Activated naive CD4-positive, alpha-beta T cell treated with anti-CD3 and anti-CD28 coated beads for 36 hours (primary cell): ENCODE measurements around the gene CDH13. TPM values are rescaled to one million over a fixed set of nuclear protein-coding genes. Genes with fewer than 3 reads are reported as not detected.

Experiments used
- CTCF ChIA-PET: fragments of 350-600 bp; sonication (Branson Sonifier 250); formaldehyde crosslinking; loops from one replicate; lab custom pipeline; 2021; ENCODE audit warnings: antibody characterized with exemption; lab: Charles Lee
- DNase-seq: peaks from one replicate; pipeline ENCODE4 v3.0.0-alpha.2; 2020
- H3K27ac Mint-ChIP-seq: one replicate; pipeline ENCODE4 v1.8.0; 2021; ENCODE audit warnings: mild to moderate bottlenecking, mixed read lengths
- H3K27me3 Mint-ChIP-seq: one replicate; pipeline ENCODE4 v1.8.0; 2021; ENCODE audit warnings: low read depth, mixed read lengths
- H3K36me3 Mint-ChIP-seq: one replicate; pipeline ENCODE4 v1.8.0; 2021; ENCODE audit warnings: low read depth, mixed read lengths
- H3K4me1 Mint-ChIP-seq: one replicate; pipeline ENCODE4 v1.8.0; 2021; ENCODE audit warnings: low read depth, mixed read lengths
- H3K4me3 Mint-ChIP-seq: one replicate; pipeline ENCODE4 v1.8.0; 2021; ENCODE audit warnings: mild to moderate bottlenecking, moderate library complexity, mixed read lengths
- H3K9me3 Mint-ChIP-seq: one replicate; pipeline ENCODE4 v1.8.0; 2021; ENCODE audit warnings: mixed read lengths
- intact Hi-C: fragments of 100-400 bp; cut with micrococcal nuclease; formaldehyde crosslinking; loops from one replicate; pipeline ENCODE4 v1.15.1; 2023
- total RNA-seq, 2 experiments: library from RNA; stranded (reverse); gene quantifications; one replicate each; pipeline ENCODE4 v1.2.3, GENCODE V29; 2021

Gene CDH13
- total RNA-seq, 2 experiments from 2014 or later = not detected

DNA sequence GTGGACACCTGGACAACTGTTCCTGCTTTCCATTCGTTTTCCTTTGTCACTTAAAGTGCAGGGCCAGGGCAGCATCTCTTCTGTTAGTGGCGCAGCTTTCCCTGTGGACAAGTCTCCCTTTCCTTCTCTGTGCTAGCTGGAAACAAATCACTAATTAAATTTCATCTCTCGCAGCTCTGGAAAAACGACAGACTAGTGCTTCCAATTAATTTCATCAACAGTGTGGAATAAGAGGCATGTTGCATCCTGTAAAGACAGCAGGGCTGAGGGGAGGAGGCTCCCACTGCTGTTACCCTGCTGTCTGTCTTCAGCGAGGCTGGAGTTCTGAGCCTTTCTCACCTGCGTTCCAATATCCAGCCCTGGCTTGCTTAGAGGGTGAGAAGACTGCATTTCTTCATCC, 828.9 kb downstream of the CDH13 start:
- CTCF ChIA-PET = interaction anchor here (1.2 kb wide), 1 partner anchor 11 kb away, joined by 4 read pairs; no protein-coding TSS in a partner anchor
- Mint-ChIP-seq H3K4me3 (no peak overlapping the region), H3K27me3 (no peaks in the 10 kb centered on the region), H3K4me1 (no peaks in the 10 kb centered on the region), H3K36me3 (no peaks in the 10 kb centered on the region), H3K27ac (no peak overlapping the region), H3K9me3 (no peaks in the 10 kb centered on the region)
- no peak for DNase-seq
- intact Hi-C loops = no loop called here

DNA sequence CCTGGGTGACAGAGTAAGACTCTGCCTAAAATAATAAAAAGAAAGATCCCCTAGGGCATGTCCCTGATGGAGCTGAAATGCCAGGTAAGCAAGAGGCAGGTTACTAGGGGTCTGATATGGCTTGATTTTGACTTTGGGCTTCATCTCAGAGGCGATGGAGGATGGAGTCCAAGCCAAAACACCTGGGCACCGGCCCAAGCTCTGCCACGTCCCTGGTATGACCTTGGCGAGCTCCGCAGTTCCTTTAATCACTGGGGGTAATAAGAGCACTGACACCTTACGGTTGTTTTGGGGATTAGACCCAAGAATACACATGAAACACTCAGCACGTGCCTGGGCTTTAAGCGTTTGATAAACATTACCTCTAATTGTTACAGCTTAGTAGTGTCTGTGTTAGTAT, 830.2 kb downstream of the CDH13 start:
- Mint-ChIP-seq H3K27ac (no peak overlapping the region), H3K27me3 (no peaks in the 10 kb centered on the region), H3K4me3 (no peak overlapping the region), H3K9me3 (no peaks in the 10 kb centered on the region), H3K4me1 (no peaks in the 10 kb centered on the region), H3K36me3 (no peaks in the 10 kb centered on the region)
- intact Hi-C loops = no loop called here
- CTCF ChIA-PET = interaction anchor here (1.2 to 1.5 kb wide), 2 partner anchors 9 to 12 kb away, joined by 3 to 4 read pairs; no protein-coding TSS in a partner anchor
- no peak for DNase-seq

DNA sequence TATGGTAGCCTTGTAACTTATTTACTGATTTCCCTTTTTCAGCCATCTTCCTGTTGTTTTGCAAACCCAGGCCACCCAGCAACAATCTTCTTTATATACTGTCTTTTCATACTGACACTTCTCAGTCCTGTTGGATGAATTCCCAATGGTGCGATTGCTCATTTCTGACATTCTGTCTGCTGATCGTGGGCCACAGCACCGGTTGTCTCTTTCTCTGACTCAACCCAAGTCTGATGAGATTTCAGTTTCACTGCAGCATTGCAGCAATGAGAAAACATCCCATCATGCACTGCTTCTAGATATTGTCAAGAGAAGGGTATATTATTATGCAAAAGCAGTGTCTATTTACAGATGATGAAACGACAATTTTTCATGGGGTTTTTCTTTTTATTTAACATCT, 831.8 kb downstream of the CDH13 start:
- H3K36me3 Mint-ChIP-seq = no peaks in the 10 kb centered on the region
- no peaks in the 10 kb centered on the region for H3K27me3 Mint-ChIP-seq
- no peak overlapping the region for H3K4me3 Mint-ChIP-seq
- no peaks in the 10 kb centered on the region for H3K9me3 Mint-ChIP-seq
- CTCF ChIA-PET = no interaction called here
- intact Hi-C loops = no loop called here
- no peak overlapping the region for H3K27ac Mint-ChIP-seq
- no peaks in the 10 kb centered on the region for H3K4me1 Mint-ChIP-seq
- DNase-seq = peak; percentile 17

DNA sequence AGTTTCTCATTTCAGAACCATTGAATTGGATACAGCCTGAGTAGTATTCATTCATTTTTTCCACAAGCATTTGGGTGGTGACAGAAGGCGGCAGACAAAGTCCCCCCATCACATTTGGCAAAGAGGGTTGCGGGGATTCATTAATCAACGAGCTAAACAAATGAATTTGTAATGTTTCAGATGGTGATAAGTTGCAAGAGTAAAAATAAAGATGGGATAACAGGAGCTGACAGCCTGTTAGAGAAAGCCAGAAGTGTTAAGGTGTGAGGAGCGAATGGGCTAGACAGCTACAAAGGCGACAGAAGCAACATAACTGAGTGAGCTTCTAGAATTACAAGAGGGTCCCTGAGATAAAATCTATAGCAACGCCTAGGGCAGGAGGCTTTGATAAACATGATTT, 838.2 kb downstream of the CDH13 start:
- intact Hi-C loops = no loop called here

DNA sequence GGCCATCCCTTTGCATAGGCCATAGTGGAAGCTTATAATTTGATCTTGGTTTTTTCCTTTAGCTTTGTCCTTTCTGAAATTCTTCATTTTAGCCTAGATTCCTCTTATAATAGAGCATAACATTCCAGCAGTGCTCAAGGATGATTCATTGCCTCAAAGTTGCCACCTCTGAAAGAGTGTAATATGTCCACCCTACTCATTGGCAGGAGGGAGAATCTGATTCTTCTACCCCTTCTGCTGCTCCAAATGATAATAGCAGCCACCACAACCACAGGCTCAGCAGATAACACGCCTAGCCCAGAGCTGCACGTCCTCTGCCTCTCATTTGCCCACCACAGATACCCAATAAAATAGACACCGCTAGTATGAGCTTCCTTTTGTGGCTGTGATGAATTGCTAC, 843.6 kb downstream of the CDH13 start:
- Mint-ChIP-seq H3K27ac (no peak overlapping the region), H3K4me3 (no peak overlapping the region), H3K4me1 (no peaks in the 10 kb centered on the region), H3K9me3 (no peaks in the 10 kb centered on the region), H3K36me3 (no peaks in the 10 kb centered on the region), H3K27me3 (no peaks in the 10 kb centered on the region)
- CTCF ChIA-PET = no interaction called here
- intact Hi-C loops = no loop called here
- no peak for DNase-seq

More for the DNA sequence above, 838.2 kb downstream of the CDH13 start:
- CTCF ChIA-PET = interaction anchor here (0.5 kb wide), 1 partner anchor 1439 kb away, joined by 3 read pairs; no protein-coding TSS in a partner anchor
- no peak overlapping the region for H3K27ac Mint-ChIP-seq
- H3K36me3 Mint-ChIP-seq = no peaks in the 10 kb centered on the region
- no peak for DNase-seq
- H3K9me3 Mint-ChIP-seq = no peaks in the 10 kb centered on the region
- no peaks in the 10 kb centered on the region for H3K4me1 Mint-ChIP-seq
- H3K4me3 Mint-ChIP-seq = no peak overlapping the region
- no peaks in the 10 kb centered on the region for H3K27me3 Mint-ChIP-seq

DNA sequence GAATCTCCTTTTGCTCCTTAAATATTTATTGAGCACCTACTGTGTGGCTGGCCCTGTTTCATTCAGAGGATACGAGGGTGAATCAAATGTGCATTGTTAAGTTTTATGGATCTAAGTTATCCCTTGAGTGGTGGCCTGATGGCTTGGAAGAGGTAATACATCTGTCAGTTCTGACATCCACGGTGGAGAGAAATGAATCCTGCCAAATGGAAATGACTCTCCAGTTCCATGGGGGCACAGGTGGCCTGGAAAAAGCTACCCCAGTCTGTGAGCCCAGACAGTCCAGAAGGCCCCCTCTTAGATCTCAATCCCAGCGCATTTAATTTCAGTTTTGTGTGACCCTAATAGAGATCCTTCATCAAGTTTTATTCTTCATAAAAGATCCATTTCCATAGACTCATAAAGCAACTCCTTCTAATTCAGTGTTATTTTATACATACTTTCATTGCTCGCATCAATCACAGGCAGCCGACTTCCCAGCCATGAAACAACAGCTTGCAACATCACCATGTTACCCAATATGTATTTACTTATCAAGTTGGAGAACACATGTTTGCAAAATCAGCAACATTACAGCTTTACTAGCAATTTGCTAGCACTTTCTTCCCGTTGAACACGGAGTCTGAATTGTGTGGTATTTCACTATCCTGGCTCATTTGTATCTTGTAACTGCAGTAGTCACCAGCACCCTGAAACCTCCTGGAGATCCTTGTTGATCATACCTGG, 846.2 kb downstream of the CDH13 start:
- H3K36me3 Mint-ChIP-seq = no peaks in the 10 kb centered on the region
- CTCF ChIA-PET = no interaction called here
- intact Hi-C loops = no loop called here
- H3K27ac Mint-ChIP-seq = no peak overlapping the region
- H3K9me3 Mint-ChIP-seq = no peaks in the 10 kb centered on the region
- DNase-seq = no peak
- no peaks in the 10 kb centered on the region for H3K4me1 Mint-ChIP-seq
- no peak overlapping the region for H3K4me3 Mint-ChIP-seq
- no peaks in the 10 kb centered on the region for H3K27me3 Mint-ChIP-seq

DNA sequence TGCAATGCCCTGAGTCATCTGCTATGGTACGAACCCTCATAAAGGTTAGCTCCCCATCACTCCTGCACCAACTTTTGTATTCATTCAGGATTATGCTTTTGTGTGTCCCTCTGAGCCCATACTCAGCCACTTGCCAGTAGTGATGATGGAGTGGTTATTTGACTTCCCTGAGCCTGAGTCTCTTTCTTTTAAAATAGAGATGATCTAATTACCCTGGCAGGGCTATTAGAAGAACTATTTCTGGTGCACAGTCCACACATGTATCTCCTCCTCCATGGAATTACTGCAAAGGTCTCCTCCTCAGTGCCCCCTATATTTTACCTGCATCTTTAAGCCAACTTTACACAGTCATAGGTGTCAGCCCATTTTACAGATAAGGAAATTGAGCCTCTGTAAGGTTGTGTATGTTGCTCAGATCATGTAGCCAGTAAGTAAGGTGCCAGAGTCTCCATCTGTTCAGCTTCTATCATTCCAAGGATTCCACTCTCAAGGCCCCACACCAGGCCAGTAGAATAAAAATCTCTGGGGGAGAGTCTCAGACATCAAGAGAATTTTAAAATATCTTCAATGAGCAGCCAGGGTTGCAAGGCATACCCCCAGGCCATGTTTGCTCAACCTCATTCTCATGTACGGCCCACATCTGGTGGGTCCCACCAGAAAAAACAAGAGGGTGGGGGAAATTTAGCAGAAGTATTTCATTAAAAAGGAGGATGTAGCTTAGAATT, 847.3 kb downstream of the CDH13 start:
- Mint-ChIP-seq H3K27me3 (no peaks in the 10 kb centered on the region), H3K4me1 (no peaks in the 10 kb centered on the region), H3K27ac (no peak overlapping the region), H3K9me3 (no peaks in the 10 kb centered on the region), H3K4me3 (no peak overlapping the region), H3K36me3 (no peaks in the 10 kb centered on the region)
- DNase-seq = no peak
- intact Hi-C loops = no loop called here
- CTCF ChIA-PET = no interaction called here

DNA sequence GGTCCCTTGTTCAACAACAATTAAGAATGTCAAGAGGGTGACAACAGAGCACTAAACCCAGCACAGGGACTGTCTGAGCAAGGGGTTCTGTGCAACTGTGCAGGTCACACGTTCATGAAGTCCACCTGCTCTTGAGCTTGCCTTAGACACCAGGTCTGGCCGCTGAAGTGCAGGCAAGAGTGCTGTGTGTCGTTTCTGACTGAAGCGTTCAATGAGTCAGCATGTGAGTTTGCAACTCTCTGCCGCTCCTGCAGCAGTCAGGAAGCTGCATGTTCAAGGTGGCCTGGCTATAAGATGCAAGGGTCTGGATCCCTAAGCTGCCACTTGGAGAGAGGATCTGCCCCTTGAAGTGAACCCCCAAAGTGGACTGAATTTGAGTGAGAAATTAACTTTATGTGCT, 848.3 kb downstream of the CDH13 start:
- H3K27ac Mint-ChIP-seq = no peak overlapping the region
- no peaks in the 10 kb centered on the region for H3K36me3 Mint-ChIP-seq
- H3K9me3 Mint-ChIP-seq = no peaks in the 10 kb centered on the region
- H3K4me1 Mint-ChIP-seq = no peaks in the 10 kb centered on the region
- no peak for DNase-seq
- CTCF ChIA-PET = no interaction called here
- intact Hi-C loops = no loop called here
- H3K27me3 Mint-ChIP-seq = no peaks in the 10 kb centered on the region
- no peak overlapping the region for H3K4me3 Mint-ChIP-seq

DNA sequence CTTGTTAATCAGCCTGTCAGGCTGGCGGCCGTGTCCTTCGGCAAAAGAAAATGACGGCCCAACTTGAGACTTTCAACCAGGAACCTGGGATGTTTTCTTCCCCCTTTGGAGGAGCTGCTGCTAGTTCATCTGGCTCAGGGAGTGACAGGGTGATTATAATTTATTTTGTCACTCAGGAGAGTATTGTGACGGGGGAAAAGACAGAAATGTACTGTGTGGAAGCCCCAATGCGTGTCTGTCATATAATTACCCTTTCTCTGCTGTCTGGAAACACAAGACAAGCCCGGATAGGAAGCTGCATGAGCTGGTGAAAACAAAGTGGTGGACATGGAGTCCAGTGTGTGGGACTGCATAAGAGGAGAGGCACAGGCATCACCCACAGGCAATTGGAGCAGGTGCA, 854.8 kb downstream of the CDH13 start:
- intact Hi-C loops = no loop called here

DNA sequence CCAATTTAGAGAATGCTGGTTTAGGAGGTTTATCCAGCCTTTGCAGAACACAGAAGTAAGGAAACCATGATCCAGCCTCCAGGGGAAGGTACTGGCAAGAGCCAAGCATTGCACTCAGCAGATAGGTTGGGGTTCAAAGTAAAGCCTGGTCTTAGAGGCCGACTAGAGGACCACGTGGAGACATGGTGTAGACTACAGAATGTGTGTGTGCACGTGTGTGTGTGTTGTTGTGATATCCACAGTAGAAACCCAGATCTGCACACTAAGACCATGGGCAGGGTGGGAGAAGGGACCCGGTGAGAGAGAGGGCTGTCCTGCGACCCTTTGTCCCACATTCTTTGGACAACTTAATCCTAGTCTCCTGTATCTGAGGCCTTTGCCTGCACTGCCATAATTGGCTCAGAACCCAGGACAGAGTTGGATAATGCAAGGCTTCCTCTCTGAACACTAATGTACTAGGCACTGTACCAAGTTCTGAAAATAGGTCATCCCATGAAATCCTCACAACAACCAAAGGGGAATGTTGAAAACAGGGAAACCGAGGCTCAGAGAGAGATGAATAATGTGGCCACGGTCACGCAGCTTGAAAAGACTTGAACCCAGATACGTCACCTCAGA, 855.9 kb downstream of the CDH13 start:
- CTCF ChIA-PET = no interaction called here
- Mint-ChIP-seq H3K9me3 (no peaks in the 10 kb centered on the region), H3K36me3 (no peaks in the 10 kb centered on the region), H3K27me3 (no peaks in the 10 kb centered on the region), H3K27ac (no peak overlapping the region), H3K4me1 (no peaks in the 10 kb centered on the region), H3K4me3 (no peak overlapping the region)
- intact Hi-C loops = no loop called here
- DNase-seq = no peak

More for the DNA sequence above, 854.8 kb downstream of the CDH13 start:
- H3K27me3 Mint-ChIP-seq = no peaks in the 10 kb centered on the region
- no peaks in the 10 kb centered on the region for H3K36me3 Mint-ChIP-seq
- CTCF ChIA-PET = no interaction called here
- no peaks in the 10 kb centered on the region for H3K9me3 Mint-ChIP-seq
- H3K4me1 Mint-ChIP-seq = no peaks in the 10 kb centered on the region
- no peak overlapping the region for H3K27ac Mint-ChIP-seq
- no peak overlapping the region for H3K4me3 Mint-ChIP-seq
- no peak for DNase-seq

DNA sequence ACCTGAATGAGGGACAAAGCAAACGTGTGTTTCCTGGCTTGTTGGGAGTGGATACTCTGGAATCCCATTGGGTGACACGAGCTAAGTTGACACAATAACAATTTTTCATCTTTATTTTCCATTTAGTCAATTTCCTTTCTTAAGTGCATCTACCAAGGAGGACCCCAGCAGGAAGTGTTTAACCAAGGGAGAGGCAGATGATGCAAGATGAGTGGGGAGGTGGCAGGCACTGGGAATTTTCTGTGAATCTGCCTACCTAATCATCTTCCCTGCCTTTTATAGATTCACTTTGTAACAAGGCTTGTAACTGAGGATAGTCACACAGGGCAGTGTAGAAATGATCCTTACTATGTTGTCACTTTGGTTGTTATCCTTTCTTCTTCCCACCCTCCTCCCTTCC, 863.3 kb downstream of the CDH13 start:
- Mint-ChIP-seq H3K27me3 (no peaks in the 10 kb centered on the region), H3K27ac (no peak overlapping the region)
- CTCF ChIA-PET = no interaction called here

DNA sequence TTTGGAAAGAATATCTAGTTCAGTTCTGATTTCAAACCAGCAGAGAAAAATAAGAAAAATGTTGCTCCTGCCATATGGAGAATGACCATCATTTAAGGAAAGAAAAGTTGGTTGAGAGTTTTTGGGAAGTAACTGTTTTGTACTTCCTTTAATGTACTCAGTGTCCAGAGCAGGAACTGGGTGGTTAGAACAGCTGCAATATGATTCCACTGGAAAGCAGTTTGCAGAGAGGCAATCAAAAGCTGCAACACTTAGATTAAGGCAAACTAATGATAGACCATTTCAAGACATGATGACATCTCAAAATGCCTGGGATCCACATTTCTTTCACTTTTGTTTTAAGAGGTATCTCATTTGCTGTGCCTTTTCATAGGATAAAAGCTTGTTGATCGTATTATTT, 867.7 kb downstream of the CDH13 start:
- no peak overlapping the region for H3K4me3 Mint-ChIP-seq
- no peak for DNase-seq
- H3K27me3 Mint-ChIP-seq = no peaks in the 10 kb centered on the region
- H3K27ac Mint-ChIP-seq = no peak overlapping the region
- H3K9me3 Mint-ChIP-seq = peaks cover 4% of the 10 kb centered on the region
- intact Hi-C loops = no loop called here
- CTCF ChIA-PET = no interaction called here
- H3K36me3 Mint-ChIP-seq = no peaks in the 10 kb centered on the region
- no peaks in the 10 kb centered on the region for H3K4me1 Mint-ChIP-seq

More for the DNA sequence above, 863.3 kb downstream of the CDH13 start:
- Mint-ChIP-seq H3K4me1 (no peaks in the 10 kb centered on the region), H3K36me3 (no peaks in the 10 kb centered on the region), H3K9me3 (peaks cover 2% of the 10 kb centered on the region), H3K4me3 (no peak overlapping the region)
- intact Hi-C loops = no loop called here
- no peak for DNase-seq
